NCI-H128 (cell line): Measurements from ENCODE around the gene FARP2.
"Not testable (repeated sequence)": the region's sequence is repeated elsewhere in the genome, so short reads cannot be mapped to it uniquely, and the experiment has no call there.

Experiments used
- DNase-seq: peaks from one replicate; lab custom pipeline; 2025; ENCODE audit not compliant: unreplicated experiment; lab: John Stamatoyannopoulos, UW

Gene FARP2

GRCh38 chr2:241399941-241400922, 44.1 kb downstream of the FARP2 start:
- no peak for DNase-seq

- no peak for DNase-seq
Observed at GRCh38 chr2:241408849-241409248, 52.8 kb downstream of the FARP2 start.

- no peak for DNase-seq
Observed at GRCh38 chr2:241410739-241411176, 54.7 kb downstream of the FARP2 start.

- DNase-seq, result peak; percentile 51
Observed at GRCh38 chr2:241412144-241412543, 56.1 kb downstream of the FARP2 start.

- DNase-seq, result not testable (repeated sequence)
Observed at GRCh38 chr2:241413501-241413900, 57.4 kb downstream of the FARP2 start.

- no peak for DNase-seq
Observed at GRCh38 chr2:241413929-241414580, 58.0 kb downstream of the FARP2 start.

- no peak for DNase-seq
Observed at GRCh38 chr2:241415196-241415595, 59.1 kb downstream of the FARP2 start.

- peak; percentile 17 for DNase-seq
Observed at GRCh38 chr2:241417626-241418025, 61.5 kb downstream of the FARP2 start.

- DNase-seq, result no peak
Observed at GRCh38 chr2:241421330-241421729, 65.2 kb downstream of the FARP2 start.

- not testable (repeated sequence) for DNase-seq
Observed at GRCh38 chr2:241421942-241422341, 65.9 kb downstream of the FARP2 start.

- no peak for DNase-seq
Observed at GRCh38 chr2:241422350-241422749, 66.3 kb downstream of the FARP2 start.

- not testable (repeated sequence) for DNase-seq
Observed at GRCh38 chr2:241423489-241423888, 67.4 kb downstream of the FARP2 start.

- DNase-seq, result no peak
Observed at GRCh38 chr2:241425368-241425767, 69.3 kb downstream of the FARP2 start.

GRCh38 chr2:241430178-241430577, 74.1 kb downstream of the FARP2 start:
- no peak for DNase-seq

- DNase-seq, result no peak
Observed at GRCh38 chr2:241432824-241433448, 76.9 kb downstream of the FARP2 start.

GRCh38 chr2:241437179-241437578, 81.1 kb downstream of the FARP2 start:
- DNase-seq, result no peak

GRCh38 chr2:241441492-241441891, 85.4 kb downstream of the FARP2 start:
- no peak for DNase-seq

- peak; percentile 32 for DNase-seq
Observed at GRCh38 chr2:241443486-241444223, 87.6 kb downstream of the FARP2 start.

GRCh38 chr2:241445426-241445825, 89.3 kb downstream of the FARP2 start:
- no peak for DNase-seq

GRCh38 chr2:241450092-241450491, 94.0 kb downstream of the FARP2 start:
- not testable (repeated sequence) for DNase-seq
